Neural progenitor cell (in vitro differentiated cells): Measurements from ENCODE around the gene STK26. TPM values are rescaled to one million over a fixed set of nuclear protein-coding genes. Genes with fewer than 3 reads are reported as not detected.
A peak's percentile ranks its signal among the peaks of the same experiment; 100 is the strongest.

Source experiments
- DNase-seq: peaks from one replicate; pipeline ENCODE4 v3.0.0-alpha.2; 2016; ENCODE audit warnings: low spot score
- H2AFZ ChIP-seq: fragments of 200-600 bp; sonication (generic); replicated peaks from 2 replicates; pipeline ENCODE4 v1.6.1; 2016; ENCODE audit warnings: antibody characterized with exemption
- H3F3A ChIP-seq: fragments of 200-600 bp; sonication (generic); 2 replicates; pipeline ENCODE4 v1.6.1; 2016; ENCODE audit warnings: antibody characterized with exemption, low read depth
- H3K27ac ChIP-seq: fragments of 200-600 bp; sonication (generic); 2 replicates; pipeline ENCODE4 v1.5.1; 2016; ENCODE audit warnings: mild to moderate bottlenecking
- H3K27me3 ChIP-seq: fragments of 200-600 bp; sonication (generic); 2 replicates; pipeline ENCODE4 v1.6.1; 2016; ENCODE audit warnings: mild to moderate bottlenecking, moderate library complexity
- H3K36me3 ChIP-seq: fragments of 200-600 bp; sonication (generic); 2 replicates; pipeline ENCODE4 v1.5.1; 2016
- H3K4me1 ChIP-seq: fragments of 200-600 bp; sonication (generic); 2 replicates; pipeline ENCODE4 v1.6.1; 2016; ENCODE audit warnings: mixed run types
- H3K4me2 ChIP-seq: fragments of 200-600 bp; sonication (generic); 2 replicates; pipeline ENCODE4 v1.6.1; 2016
- H3K4me3 ChIP-seq: fragments of 200-600 bp; sonication (generic); 2 replicates; pipeline ENCODE4 v1.5.1; 2016
- H3K79me2 ChIP-seq: fragments of 200-600 bp; sonication (generic); 2 replicates; pipeline ENCODE4 v1.6.1; 2016; ENCODE audit warnings: low read depth
- H3K9ac ChIP-seq: fragments of 200-600 bp; sonication (generic); 2 replicates; pipeline ENCODE4 v1.6.1; 2016
- H3K9me3 ChIP-seq: fragments of 200-600 bp; sonication (generic); 2 replicates; pipeline ENCODE4 v1.5.1; 2016; ENCODE audit warnings: low read depth
- H4K20me1 ChIP-seq: fragments of 200-600 bp; sonication (generic); 2 replicates; pipeline ENCODE4 v1.6.1; 2016; ENCODE audit warnings: low read depth
- H3K27ac Mint-ChIP-seq: 3 replicates; pipeline ENCODE4 v1.8.0; 2021; ENCODE audit warnings: mixed read lengths
- H3K27me3 Mint-ChIP-seq: 2 replicates; pipeline ENCODE4 v1.8.0; 2022; ENCODE audit warnings: low read depth, mild to moderate bottlenecking, inconsistent platforms, moderate library complexity, mixed read lengths; ENCODE audit not compliant: insufficient read depth
- H3K36me3 Mint-ChIP-seq: 3 replicates; pipeline ENCODE4 v1.8.0; 2021; ENCODE audit warnings: mixed read lengths
- H3K4me1 Mint-ChIP-seq: 3 replicates; pipeline ENCODE4 v1.8.0; 2021; ENCODE audit warnings: mixed read lengths
- H3K4me3 Mint-ChIP-seq: 3 replicates; pipeline ENCODE4 v1.8.0; 2021; ENCODE audit warnings: mild to moderate bottlenecking, moderate library complexity, mixed read lengths
- H3K9me3 Mint-ChIP-seq: 3 replicates; pipeline ENCODE4 v1.8.0; 2020; ENCODE audit warnings: mixed read lengths
- CTCF ChIP-seq: fragments of 200-600 bp; sonication (generic); IDR thresholded peaks from 2 replicates; pipeline ENCODE4 v1.5.1; 2017; ENCODE audit warnings: antibody characterized with exemption, mild to moderate bottlenecking
- EZH2 ChIP-seq: fragments of 200-600 bp; sonication (generic); IDR thresholded peaks from 2 replicates; pipeline ENCODE4 v1.6.1; 2017; ENCODE audit warnings: antibody characterized with exemption, mild to moderate bottlenecking, moderate library complexity
- EZH2phosphoT487 ChIP-seq: fragments of 200-600 bp; sonication (generic); IDR thresholded peaks from 2 replicates; pipeline ENCODE4 v1.6.1; 2017; ENCODE audit warnings: antibody characterized with exemption
- total RNA-seq: library from RNA; depleted of rRNA; stranded (reverse); fragments of >200 nt; gene quantifications from 2 replicates; pipeline ENCODE4 v1.2.3, GENCODE V29; 2015; ENCODE audit warnings: low replicate concordance

Gene STK26
- total RNA-seq, 1 donor from 2014 or later: 182 TPM

GRCh38 chrX:132022198-132022966, 720 bp upstream of the STK26 start:
- Histone ChIP-seq H3K4me2 (peak overlapping the region; percentile 86), H3F3A (no peaks in the 10 kb centered on the region), H4K20me1 (no peaks in the 10 kb centered on the region), H3K4me1 (no peaks in the 10 kb centered on the region), H2AFZ (no peak overlapping the region), H3K9me3 (no peaks in the 10 kb centered on the region), H3K9ac (no peak overlapping the region), H3K79me2 (peaks cover 39% of the 10 kb centered on the region), H3K4me3 (peak overlapping the region; percentile 70), H3K36me3 (no peaks in the 10 kb centered on the region), H3K27me3 (no peaks in the 10 kb centered on the region), H3K27ac (peak overlapping the region; percentile 80)
- H3K4me3 Mint-ChIP-seq: peak overlapping the region; percentile 100
- DNase-seq: no peak
- peaks cover 5% of the 10 kb centered on the region for H3K27me3 Mint-ChIP-seq
- no peaks in the 10 kb centered on the region for H3K9me3 Mint-ChIP-seq
- TF ChIP-seq CTCF: peak; percentile 8
- no peak for TF ChIP-seq EZH2
- no peak for TF ChIP-seq EZH2phosphoT487
- peaks cover 2% of the 10 kb centered on the region for H3K36me3 Mint-ChIP-seq
- H3K27ac Mint-ChIP-seq: peak overlapping the region; percentile 23
- H3K4me1 Mint-ChIP-seq: peaks cover 21% of the 10 kb centered on the region

DNA sequence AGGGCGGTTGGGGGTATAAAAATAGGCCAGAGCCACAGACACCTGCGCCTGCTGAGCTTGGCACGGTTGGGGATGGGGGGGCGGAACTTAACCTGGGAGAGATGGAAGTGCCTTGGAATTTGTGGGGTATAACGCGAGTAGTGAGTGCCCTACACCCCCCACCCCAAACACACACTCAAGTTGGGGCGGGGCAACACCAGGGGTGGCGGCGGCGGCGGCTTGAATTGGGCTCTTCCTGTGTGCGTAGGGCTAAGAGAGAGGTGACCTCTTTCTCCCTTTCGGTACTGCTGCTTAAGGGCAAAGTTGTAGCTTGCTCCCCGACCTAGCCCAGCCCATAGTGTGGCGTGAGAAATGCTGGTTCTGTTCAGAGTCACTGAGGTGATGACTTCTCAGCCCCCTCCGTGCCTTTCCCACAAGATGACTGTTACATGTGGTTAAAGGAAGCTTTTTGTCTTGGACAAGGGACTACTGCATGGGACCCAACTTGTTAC, 839 bp downstream of the STK26 start:
- peaks cover 54% of the 10 kb centered on the region for H3K79me2 ChIP-seq
- Mint-ChIP-seq H3K36me3 (peaks cover 6% of the 10 kb centered on the region), H3K27me3 (peaks cover 5% of the 10 kb centered on the region), H3K4me3 (peak overlapping the region; percentile 100), H3K4me1 (peaks cover 21% of the 10 kb centered on the region), H3K27ac (peak overlapping the region; percentile 99), H3K9me3 (no peaks in the 10 kb centered on the region)
- no peak for TF ChIP-seq CTCF
- no peak for TF ChIP-seq EZH2phosphoT487
- TF ChIP-seq EZH2: no peak
- H2AFZ ChIP-seq: no peak overlapping the region
- no peak overlapping the region for H3K27ac ChIP-seq
- no peaks in the 10 kb centered on the region for H3K36me3 ChIP-seq
- H3K9me3 ChIP-seq: no peaks in the 10 kb centered on the region
- H3K4me1 ChIP-seq: no peaks in the 10 kb centered on the region
- no peaks in the 10 kb centered on the region for H3K27me3 ChIP-seq
- peak; percentile 49 for DNase-seq
- H3K4me2 ChIP-seq: peak overlapping the region; percentile 86
- H3K4me3 ChIP-seq: peak overlapping the region; percentile 70
- H3F3A ChIP-seq: no peaks in the 10 kb centered on the region
- H4K20me1 ChIP-seq: no peaks in the 10 kb centered on the region
- H3K9ac ChIP-seq: no peak overlapping the region

DNA sequence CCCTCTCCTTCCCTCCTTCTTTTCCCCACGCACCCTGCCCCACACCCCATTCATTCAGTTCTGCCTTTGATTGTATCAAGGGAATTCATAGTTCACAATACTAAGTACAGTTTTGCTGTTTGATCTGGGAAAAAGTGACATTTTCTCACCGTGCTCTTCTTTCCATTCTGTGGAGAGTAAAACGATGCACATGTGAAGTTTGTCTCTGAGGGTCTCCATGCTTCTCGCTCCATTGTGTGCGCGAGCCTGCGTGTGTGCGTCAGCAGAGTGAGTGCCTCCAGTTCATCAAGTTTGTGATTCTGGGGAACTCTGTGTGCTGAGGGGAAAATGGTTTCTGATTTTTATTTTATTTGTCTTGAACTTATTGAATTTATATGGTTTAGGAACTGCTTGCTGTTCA, 1.9 kb downstream of the STK26 start:
- peak overlapping the region; percentile 100 for H3K4me3 Mint-ChIP-seq
- H3K4me2 ChIP-seq: peak overlapping the region; percentile 86
- DNase-seq: peak; percentile 41

More for the DNA sequence above, 1.9 kb downstream of the STK26 start:
- peak overlapping the region; percentile 70 for H3K4me3 ChIP-seq
- Mint-ChIP-seq H3K27me3 (peaks cover 5% of the 10 kb centered on the region), H3K36me3 (peaks cover 10% of the 10 kb centered on the region), H3K4me1 (peaks cover 21% of the 10 kb centered on the region), H3K9me3 (no peaks in the 10 kb centered on the region), H3K27ac (peak overlapping the region; percentile 95)
- no peaks in the 10 kb centered on the region for H4K20me1 ChIP-seq
- H3K27ac ChIP-seq: no peak overlapping the region
- H3K27me3 ChIP-seq: no peaks in the 10 kb centered on the region
- H3F3A ChIP-seq: no peaks in the 10 kb centered on the region
- no peak overlapping the region for H3K9ac ChIP-seq
- no peak overlapping the region for H2AFZ ChIP-seq
- H3K79me2 ChIP-seq: peaks cover 65% of the 10 kb centered on the region
- no peaks in the 10 kb centered on the region for H3K4me1 ChIP-seq
- no peak for TF ChIP-seq EZH2phosphoT487
- TF ChIP-seq EZH2: no peak
- TF ChIP-seq CTCF: no peak
- H3K36me3 ChIP-seq: no peaks in the 10 kb centered on the region
- no peaks in the 10 kb centered on the region for H3K9me3 ChIP-seq
